ENCODE measurements around the gene MYO16. TPM values are rescaled to one million over a fixed set of nuclear protein-coding genes. Genes with fewer than 3 reads are reported as not detected.

Gene MYO16
- total and polyA plus RNA-seq, 2 donors, result 0.16 to 0.19 TPM

DNA sequence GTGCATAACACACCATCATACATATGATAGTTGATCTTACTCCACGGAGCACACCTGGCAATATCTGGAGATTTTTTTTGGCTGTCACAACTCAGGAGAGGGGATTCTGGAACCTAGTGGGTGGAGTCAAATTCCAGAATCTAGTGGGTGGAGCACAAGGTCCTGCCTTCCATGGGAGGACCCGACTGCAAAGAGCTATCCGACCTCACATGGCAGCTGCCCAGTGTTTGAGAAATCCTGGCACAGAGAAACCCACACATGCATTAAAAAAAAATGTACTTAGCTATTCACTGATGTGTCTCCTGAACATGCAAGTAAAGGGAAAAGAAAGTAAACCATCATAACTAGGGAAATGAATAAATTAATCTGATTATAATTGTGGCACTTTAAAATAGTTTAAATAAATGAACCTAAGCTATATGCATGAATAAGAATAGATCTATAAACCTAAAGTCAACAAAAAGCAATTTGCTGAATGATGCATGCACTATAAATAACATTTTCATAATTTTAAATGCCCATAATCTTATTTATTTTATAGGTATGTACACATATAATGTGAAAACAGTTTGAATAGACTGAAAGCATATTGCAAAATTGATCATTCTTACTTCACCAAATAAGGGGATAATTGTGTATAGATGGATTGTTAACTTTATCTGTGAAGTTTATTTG is 300.3 kb downstream of the MYO16 start:
- Histone ChIP-seq H3K4me1 (ENCODE audit: control insufficient read depth in 2 of 2, insufficient read depth in 2 of 2, low read length in 2 of 2) (no peaks in the 10 kb centered on the region), H3K36me3 (ENCODE audit: control insufficient read depth in 2 of 2, insufficient read depth in 2 of 2, low read length in 1 of 2) (no peaks in the 10 kb centered on the region), H3K9me3 (ENCODE audit: control insufficient read depth in 2 of 2, insufficient read depth in 1 of 2, low read length in 1 of 2) (no peaks in the 10 kb centered on the region), H3K27ac (ENCODE audit: low read depth in 1 of 2, low read length in 1 of 2) (no peak overlapping the region), H3K4me3 (ENCODE audit: low read length in 2 of 2) (no peak overlapping the region), H3K27me3 (ENCODE audit: control insufficient read depth in 2 of 2, insufficient read depth in 1 of 2, low read length in 1 of 2) (no peaks in the 10 kb centered on the region)
- DNase-seq (ENCODE audit: low read depth in 6 of 9, low spot score in 9 of 9), result no peak
- WGBS, result 89% methylated on average over 3 of the region's 3 CpGs

DNA sequence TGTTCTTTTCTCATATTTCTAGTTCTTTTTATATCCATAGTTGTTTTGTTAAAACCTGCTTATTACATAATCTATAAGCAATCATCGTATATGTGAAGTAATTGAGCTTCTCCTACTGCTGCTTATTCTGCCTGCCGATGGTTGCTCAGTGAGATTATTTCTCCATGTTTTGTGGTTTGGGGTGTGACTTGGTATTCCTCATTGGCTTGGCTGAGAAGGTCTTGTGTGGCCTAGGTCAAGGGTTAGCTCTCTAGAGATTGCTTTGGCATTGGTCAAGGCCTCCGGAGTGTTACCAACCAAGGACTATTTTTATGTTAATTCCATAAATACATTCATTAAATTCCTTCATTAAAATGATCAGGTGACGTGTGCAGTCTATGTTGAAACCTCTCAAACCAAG is 302.8 kb downstream of the MYO16 start:
- no peak overlapping the region for H3K27ac ChIP-seq (ENCODE audit: low read depth in 1 of 2, low read length in 1 of 2)
- H3K4me3 ChIP-seq (ENCODE audit: low read length in 2 of 2), result no peak overlapping the region
- H3K36me3 ChIP-seq (ENCODE audit: control insufficient read depth in 2 of 2, insufficient read depth in 2 of 2, low read length in 1 of 2), result no peaks in the 10 kb centered on the region
- no peaks in the 10 kb centered on the region for H3K4me1 ChIP-seq (ENCODE audit: control insufficient read depth in 2 of 2, insufficient read depth in 2 of 2, low read length in 2 of 2)
- DNase-seq (ENCODE audit: low read depth in 6 of 9, low spot score in 9 of 9), result no peak
- WGBS, result 90% methylated on average over 4 of the region's 4 CpGs
- no peaks in the 10 kb centered on the region for H3K27me3 ChIP-seq (ENCODE audit: control insufficient read depth in 2 of 2, insufficient read depth in 1 of 2, low read length in 1 of 2)
- H3K9me3 ChIP-seq (ENCODE audit: control insufficient read depth in 2 of 2, insufficient read depth in 1 of 2, low read length in 1 of 2), result no peaks in the 10 kb centered on the region

DNA sequence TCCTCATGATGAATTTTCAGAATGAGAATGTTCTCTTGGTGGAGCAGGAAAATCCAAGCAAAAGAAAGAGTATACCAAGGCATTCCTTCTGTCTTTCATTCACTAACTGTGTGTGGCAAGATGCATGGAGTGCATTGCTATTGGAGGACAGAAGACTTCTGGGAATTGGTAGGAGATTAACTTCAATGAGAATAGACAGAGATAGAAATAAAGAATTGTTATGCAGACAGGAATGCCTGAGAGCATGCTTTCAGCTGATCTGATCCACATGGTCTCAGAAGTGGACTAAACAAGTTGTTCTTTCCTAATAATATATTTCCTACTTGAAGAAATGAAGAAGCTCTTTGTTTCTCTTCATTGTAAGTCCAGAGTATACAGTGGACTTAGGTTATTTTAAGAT is 303.6 kb downstream of the MYO16 start:
- H3K4me3 ChIP-seq (ENCODE audit: low read length in 2 of 2), result no peak overlapping the region
- H3K27ac ChIP-seq (ENCODE audit: low read depth in 1 of 2, low read length in 1 of 2), result no peak overlapping the region
- DNase-seq (ENCODE audit: low read depth in 6 of 9, low spot score in 9 of 9), result no peak
- no peaks in the 10 kb centered on the region for H3K9me3 ChIP-seq (ENCODE audit: control insufficient read depth in 2 of 2, insufficient read depth in 1 of 2, low read length in 1 of 2)
- no peaks in the 10 kb centered on the region for H3K4me1 ChIP-seq (ENCODE audit: control insufficient read depth in 2 of 2, insufficient read depth in 2 of 2, low read length in 2 of 2)
- H3K36me3 ChIP-seq (ENCODE audit: control insufficient read depth in 2 of 2, insufficient read depth in 2 of 2, low read length in 1 of 2), result no peaks in the 10 kb centered on the region
- no peaks in the 10 kb centered on the region for H3K27me3 ChIP-seq (ENCODE audit: control insufficient read depth in 2 of 2, insufficient read depth in 1 of 2, low read length in 1 of 2)

DNA sequence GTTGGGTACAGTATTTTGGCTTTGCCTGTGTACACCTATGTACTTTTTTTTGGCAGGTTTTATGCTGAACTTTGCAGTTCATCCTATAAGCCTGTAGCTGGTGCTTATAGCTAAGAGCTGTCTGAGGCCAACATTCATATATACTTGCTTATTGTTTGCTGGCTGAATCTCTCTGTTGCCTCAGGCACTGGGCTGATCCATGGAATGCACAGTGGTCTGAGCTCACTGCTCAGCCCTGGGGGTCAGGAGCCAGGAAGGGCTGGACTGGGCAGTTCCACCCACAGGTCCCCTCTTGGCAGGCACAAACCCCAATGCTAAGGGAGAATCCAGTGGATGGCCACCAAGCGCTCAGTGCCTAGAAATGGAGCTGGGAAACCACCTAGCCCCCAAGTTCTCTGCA is 308.7 kb downstream of the MYO16 start:
- H3K27ac ChIP-seq (ENCODE audit: low read depth in 1 of 2, low read length in 1 of 2), result no peak overlapping the region
- H3K4me3 ChIP-seq (ENCODE audit: low read length in 2 of 2), result no peak overlapping the region
- no peaks in the 10 kb centered on the region for H3K9me3 ChIP-seq (ENCODE audit: control insufficient read depth in 2 of 2, insufficient read depth in 1 of 2, low read length in 1 of 2)
- no peaks in the 10 kb centered on the region for H3K4me1 ChIP-seq (ENCODE audit: control insufficient read depth in 2 of 2, insufficient read depth in 2 of 2, low read length in 2 of 2)
- H3K36me3 ChIP-seq (ENCODE audit: control insufficient read depth in 2 of 2, insufficient read depth in 2 of 2, low read length in 1 of 2), result no peaks in the 10 kb centered on the region
- WGBS, result 85% methylated on average over 1 of the region's 1 CpG
- no peaks in the 10 kb centered on the region for H3K27me3 ChIP-seq (ENCODE audit: control insufficient read depth in 2 of 2, insufficient read depth in 1 of 2, low read length in 1 of 2)
- no peak for DNase-seq (ENCODE audit: low read depth in 6 of 9, low spot score in 9 of 9)

DNA sequence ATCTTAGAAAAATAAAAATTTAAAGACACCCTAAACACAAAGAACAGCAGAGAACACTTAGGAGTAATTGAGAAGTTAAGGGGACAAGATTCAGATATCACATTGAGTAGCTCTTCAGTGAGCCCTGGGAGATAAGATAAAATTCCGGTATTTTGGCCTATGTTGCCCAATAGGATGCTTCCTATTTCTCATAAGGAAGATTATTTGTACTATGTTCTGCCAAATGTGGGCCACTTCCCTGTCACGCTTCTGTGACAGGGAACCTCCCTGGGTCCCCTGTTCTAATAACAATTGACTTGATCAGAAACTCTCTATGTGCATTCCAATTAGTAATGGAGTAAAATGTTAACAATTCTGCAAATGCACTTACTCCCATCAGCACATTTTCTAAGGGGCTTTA is 310.7 kb downstream of the MYO16 start:
- Histone ChIP-seq H3K27ac (ENCODE audit: low read depth in 1 of 2, low read length in 1 of 2) (no peak overlapping the region), H3K27me3 (ENCODE audit: control insufficient read depth in 2 of 2, insufficient read depth in 1 of 2, low read length in 1 of 2) (no peaks in the 10 kb centered on the region), H3K36me3 (ENCODE audit: control insufficient read depth in 2 of 2, insufficient read depth in 2 of 2, low read length in 1 of 2) (no peaks in the 10 kb centered on the region), H3K4me1 (ENCODE audit: control insufficient read depth in 2 of 2, insufficient read depth in 2 of 2, low read length in 2 of 2) (no peaks in the 10 kb centered on the region), H3K4me3 (ENCODE audit: low read length in 2 of 2) (no peak overlapping the region), H3K9me3 (ENCODE audit: control insufficient read depth in 2 of 2, insufficient read depth in 1 of 2, low read length in 1 of 2) (no peaks in the 10 kb centered on the region)
- WGBS, result 94% methylated on average over 2 of the region's 2 CpGs
- DNase-seq (ENCODE audit: low read depth in 6 of 9, low spot score in 9 of 9), result no peak

DNA sequence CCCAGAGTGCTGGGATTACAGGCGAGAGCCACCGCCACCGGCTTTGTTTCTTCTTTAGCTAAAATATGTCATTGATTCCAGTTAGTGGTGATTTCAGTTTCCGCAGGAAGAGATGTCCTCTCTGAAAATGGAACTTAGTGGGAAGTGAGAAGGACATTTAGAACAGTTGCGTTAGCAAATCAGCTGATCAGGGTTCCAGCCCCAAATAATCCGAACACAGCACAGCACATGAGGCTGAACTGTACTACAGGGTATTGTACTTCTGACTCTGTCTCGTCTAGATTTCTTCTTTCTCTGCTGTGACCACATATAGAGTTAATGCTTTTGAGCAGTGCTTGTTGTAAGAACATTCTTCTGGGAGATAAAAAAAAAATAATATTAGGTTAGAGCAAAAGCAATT is 314.4 kb downstream of the MYO16 start:
- Histone ChIP-seq H3K9me3 (ENCODE audit: control insufficient read depth in 2 of 2, insufficient read depth in 1 of 2, low read length in 1 of 2) (no peaks in the 10 kb centered on the region), H3K27me3 (ENCODE audit: control insufficient read depth in 2 of 2, insufficient read depth in 1 of 2, low read length in 1 of 2) (no peaks in the 10 kb centered on the region), H3K27ac (ENCODE audit: low read depth in 1 of 2, low read length in 1 of 2) (no peak overlapping the region), H3K4me1 (ENCODE audit: control insufficient read depth in 2 of 2, insufficient read depth in 2 of 2, low read length in 2 of 2) (no peaks in the 10 kb centered on the region), H3K4me3 (ENCODE audit: low read length in 2 of 2) (no peak overlapping the region), H3K36me3 (ENCODE audit: control insufficient read depth in 2 of 2, insufficient read depth in 2 of 2, low read length in 1 of 2) (no peaks in the 10 kb centered on the region)
- WGBS, result 97% methylated on average over 7 of the region's 7 CpGs
- DNase-seq (ENCODE audit: low read depth in 6 of 9, low spot score in 9 of 9), result no peak

DNA sequence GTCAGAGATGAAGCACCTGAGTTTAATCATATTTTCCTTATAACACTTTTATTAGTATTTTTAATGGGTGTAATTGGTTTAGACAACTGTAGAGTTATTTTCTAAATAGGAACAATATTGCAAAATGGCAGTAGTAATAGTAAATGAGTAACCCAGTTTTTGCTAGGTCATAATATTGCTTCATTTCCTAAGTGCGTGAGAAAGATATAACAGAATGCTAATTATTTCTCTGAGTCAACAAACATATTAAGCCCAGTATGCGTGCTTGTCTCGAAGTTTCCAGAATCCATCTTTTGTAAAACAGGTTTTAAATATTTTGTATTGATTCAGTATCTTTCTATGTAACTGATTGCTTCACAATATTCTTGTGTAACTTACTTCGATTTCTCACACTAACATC is 315.3 kb downstream of the MYO16 start:
- H3K27me3 ChIP-seq (ENCODE audit: control insufficient read depth in 2 of 2, insufficient read depth in 1 of 2, low read length in 1 of 2), result no peaks in the 10 kb centered on the region
- 95% methylated on average over 4 of the region's 4 CpGs for WGBS
- DNase-seq (ENCODE audit: low read depth in 6 of 9, low spot score in 9 of 9), result no peak
- no peaks in the 10 kb centered on the region for H3K9me3 ChIP-seq (ENCODE audit: control insufficient read depth in 2 of 2, insufficient read depth in 1 of 2, low read length in 1 of 2)
- no peaks in the 10 kb centered on the region for H3K4me1 ChIP-seq (ENCODE audit: control insufficient read depth in 2 of 2, insufficient read depth in 2 of 2, low read length in 2 of 2)
- H3K36me3 ChIP-seq (ENCODE audit: control insufficient read depth in 2 of 2, insufficient read depth in 2 of 2, low read length in 1 of 2), result no peaks in the 10 kb centered on the region
- H3K27ac ChIP-seq (ENCODE audit: low read depth in 1 of 2, low read length in 1 of 2), result no peak overlapping the region
- no peak overlapping the region for H3K4me3 ChIP-seq (ENCODE audit: low read length in 2 of 2)

DNA sequence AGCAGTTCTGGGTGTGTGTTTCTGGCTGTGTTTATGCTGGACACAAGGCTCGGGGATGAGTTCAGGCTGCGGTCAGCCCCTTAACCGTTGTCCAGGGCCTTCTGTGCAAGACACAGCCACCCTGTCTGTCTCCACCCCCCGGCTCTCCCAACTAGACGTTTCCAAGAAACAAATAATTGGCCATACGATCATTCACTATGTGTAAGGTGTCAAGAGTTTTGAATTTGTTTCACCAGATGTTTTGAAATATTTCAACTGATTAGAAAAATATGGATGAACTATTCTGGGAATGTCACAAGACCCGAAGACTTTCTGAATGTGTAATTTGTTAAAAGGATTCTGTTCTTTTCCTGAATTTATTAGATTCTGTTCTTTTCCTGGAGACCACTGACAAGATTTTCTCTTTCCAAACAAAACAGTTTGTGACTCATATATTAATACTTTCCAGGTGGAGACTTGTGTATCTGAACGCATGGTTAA is 318.2 kb downstream of the MYO16 start:
- 92% methylated on average over 8 of the region's 8 CpGs for WGBS
- no peaks in the 10 kb centered on the region for H3K4me1 ChIP-seq (ENCODE audit: control insufficient read depth in 2 of 2, insufficient read depth in 2 of 2, low read length in 2 of 2)
- H3K4me3 ChIP-seq (ENCODE audit: low read length in 2 of 2), result no peak overlapping the region
- DNase-seq (ENCODE audit: low read depth in 6 of 9, low spot score in 9 of 9), result no peak
- no peaks in the 10 kb centered on the region for H3K27me3 ChIP-seq (ENCODE audit: control insufficient read depth in 2 of 2, insufficient read depth in 1 of 2, low read length in 1 of 2)
- no peak overlapping the region for H3K27ac ChIP-seq (ENCODE audit: low read depth in 1 of 2, low read length in 1 of 2)
- no peaks in the 10 kb centered on the region for H3K36me3 ChIP-seq (ENCODE audit: control insufficient read depth in 2 of 2, insufficient read depth in 2 of 2, low read length in 1 of 2)
- no peaks in the 10 kb centered on the region for H3K9me3 ChIP-seq (ENCODE audit: control insufficient read depth in 2 of 2, insufficient read depth in 1 of 2, low read length in 1 of 2)

DNA sequence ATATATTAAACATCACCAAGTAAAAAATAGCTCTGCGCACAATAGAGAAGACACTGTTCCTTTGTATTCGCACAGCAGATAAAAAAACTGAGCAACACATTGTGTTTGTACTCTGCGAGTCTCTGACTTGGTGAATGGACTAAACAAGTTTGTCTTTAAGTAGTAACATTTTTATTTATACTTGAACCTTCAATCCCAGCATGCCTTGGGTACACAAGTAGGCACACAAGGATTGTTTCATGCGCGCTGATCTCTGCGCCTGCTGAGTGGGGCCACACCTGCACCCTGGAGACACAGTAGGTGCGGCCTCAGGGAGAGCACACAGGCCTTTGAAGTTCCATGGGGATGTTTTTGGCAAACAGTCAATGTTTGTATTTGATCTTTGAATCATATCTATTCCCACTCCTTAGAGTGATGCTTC is 318.9 kb downstream of the MYO16 start:
- Histone ChIP-seq H3K4me1 (ENCODE audit: control insufficient read depth in 2 of 2, insufficient read depth in 2 of 2, low read length in 2 of 2) (no peaks in the 10 kb centered on the region), H3K9me3 (ENCODE audit: control insufficient read depth in 2 of 2, insufficient read depth in 1 of 2, low read length in 1 of 2) (no peaks in the 10 kb centered on the region), H3K4me3 (ENCODE audit: low read length in 2 of 2) (no peak overlapping the region), H3K36me3 (ENCODE audit: control insufficient read depth in 2 of 2, insufficient read depth in 2 of 2, low read length in 1 of 2) (no peaks in the 10 kb centered on the region), H3K27ac (ENCODE audit: low read depth in 1 of 2, low read length in 1 of 2) (no peak overlapping the region), H3K27me3 (ENCODE audit: control insufficient read depth in 2 of 2, insufficient read depth in 1 of 2, low read length in 1 of 2) (no peaks in the 10 kb centered on the region)
- DNase-seq (ENCODE audit: low read depth in 6 of 9, low spot score in 9 of 9), result no peak
- WGBS, result 94% methylated on average over 7 of the region's 7 CpGs
